Measurements from ENCODE around the gene TCERG1L. TPM values are rescaled to one million over a fixed set of nuclear protein-coding genes. Genes with fewer than 3 reads are reported as not detected.
"Not testable (repeated sequence)": the region's sequence is repeated elsewhere in the genome, so short reads cannot be mapped to it uniquely, and the experiment has no call there.

Gene TCERG1L
- total RNA-seq, 2 experiments from 2014 or later, result 0.06 TPM; not detected in 1

GRCh38 chr10:131080571-131080970, 230.9 kb downstream of the TCERG1L start:
- Histone ChIP-seq H3K4me1 (ENCODE audit: insufficient read depth, low read length) (peaks cover 33% of the 10 kb centered on the region), H3K27ac (ENCODE audit: low read depth in 1 of 2, low read length in 2 of 2) (no peak overlapping the region), H3K4me3 (ENCODE audit: low read length) (no peak overlapping the region), H3K27me3 (ENCODE audit: control insufficient read depth in 1 of 2, insufficient read depth in 2 of 2, low read length in 2 of 2) (no peaks in the 10 kb centered on the region), H3K36me3 (ENCODE audit: insufficient read depth, low read length) (no peaks in the 10 kb centered on the region), H3K9me3 (ENCODE audit: control insufficient read depth in 1 of 2, insufficient read depth in 1 of 2, low read length in 2 of 2) (peaks cover 0 to 21% of the 10 kb centered on the region in 2 experiments)
- H3K27me3 Mint-ChIP-seq, result no peaks in the 10 kb centered on the region
- H3K36me3 Mint-ChIP-seq (ENCODE audit: low read depth), result no peaks in the 10 kb centered on the region
- CTCF ChIA-PET, result no interaction called here
- H3K4me3 Mint-ChIP-seq, result no peak overlapping the region
- DNase-seq (no peak), ATAC-seq (ENCODE audit: poor library complexity) (no peak)
- peak overlapping the region; percentile 85 for H3K27ac Mint-ChIP-seq
- peaks cover 41% of the 10 kb centered on the region for H3K4me1 Mint-ChIP-seq (ENCODE audit: low read depth)
- intact Hi-C loops (cut with DNase I, micrococcal nuclease), result no loop called here
- TF ChIP-seq, protein P1, sequence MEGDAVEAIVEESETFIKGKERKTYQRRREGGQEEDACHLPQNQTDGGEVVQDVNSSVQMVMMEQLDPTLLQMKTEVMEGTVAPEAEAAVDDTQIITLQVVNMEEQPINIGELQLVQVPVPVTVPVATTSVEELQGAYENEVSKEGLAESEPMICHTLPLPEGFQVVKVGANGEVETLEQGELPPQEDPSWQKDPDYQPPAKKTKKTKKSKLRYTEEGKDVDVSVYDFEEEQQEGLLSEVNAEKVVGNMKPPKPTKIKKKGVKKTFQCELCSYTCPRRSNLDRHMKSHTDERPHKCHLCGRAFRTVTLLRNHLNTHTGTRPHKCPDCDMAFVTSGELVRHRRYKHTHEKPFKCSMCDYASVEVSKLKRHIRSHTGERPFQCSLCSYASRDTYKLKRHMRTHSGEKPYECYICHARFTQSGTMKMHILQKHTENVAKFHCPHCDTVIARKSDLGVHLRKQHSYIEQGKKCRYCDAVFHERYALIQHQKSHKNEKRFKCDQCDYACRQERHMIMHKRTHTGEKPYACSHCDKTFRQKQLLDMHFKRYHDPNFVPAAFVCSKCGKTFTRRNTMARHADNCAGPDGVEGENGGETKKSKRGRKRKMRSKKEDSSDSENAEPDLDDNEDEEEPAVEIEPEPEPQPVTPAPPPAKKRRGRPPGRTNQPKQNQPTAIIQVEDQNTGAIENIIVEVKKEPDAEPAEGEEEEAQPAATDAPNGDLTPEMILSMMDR (IDR thresholded peaks at IDR 0.05), result no peak
- POLR2A ChIA-PET, result no interaction called here
- H3K9me3 Mint-ChIP-seq, result no peaks in the 10 kb centered on the region

- DNase-seq (no peak), ATAC-seq (ENCODE audit: poor library complexity) (no peak)
- ChIA-PET CTCF (no interaction called here), POLR2A (no interaction called here)
- H3K9me3 ChIP-seq (ENCODE audit: control insufficient read depth in 1 of 2, insufficient read depth in 1 of 2, low read length in 2 of 2), result peaks cover 0 to 15% of the 10 kb centered on the region in 2 experiments
- no peaks in the 10 kb centered on the region for H3K36me3 ChIP-seq (ENCODE audit: insufficient read depth, low read length)
- no peaks in the 10 kb centered on the region for H3K27me3 Mint-ChIP-seq
- H3K4me1 Mint-ChIP-seq (ENCODE audit: low read depth), result peaks cover 33% of the 10 kb centered on the region
- no peak overlapping the region for H3K4me3 ChIP-seq (ENCODE audit: low read length)
- H3K27ac ChIP-seq (ENCODE audit: low read depth in 1 of 2, low read length in 2 of 2), result no peak overlapping the region
- TF ChIP-seq, protein P1 (IDR thresholded peaks at IDR 0.05), result no peak
- intact Hi-C loops (cut with DNase I, micrococcal nuclease), result no loop called here
- H3K36me3 Mint-ChIP-seq (ENCODE audit: low read depth), result no peaks in the 10 kb centered on the region
- H3K9me3 Mint-ChIP-seq, result no peaks in the 10 kb centered on the region
- peaks cover 27% of the 10 kb centered on the region for H3K4me1 ChIP-seq (ENCODE audit: insufficient read depth, low read length)
- no peak overlapping the region for H3K27ac Mint-ChIP-seq
- no peaks in the 10 kb centered on the region for H3K27me3 ChIP-seq (ENCODE audit: control insufficient read depth in 1 of 2, insufficient read depth in 2 of 2, low read length in 2 of 2)
- H3K4me3 Mint-ChIP-seq, result no peak overlapping the region
Measured at GRCh38 chr10:131079314-131079713, 232.2 kb downstream of the TCERG1L start.

- H3K4me1 Mint-ChIP-seq (ENCODE audit: low read depth), result peaks cover 29% of the 10 kb centered on the region
- H3K4me3 Mint-ChIP-seq; DNase-seq; CTCF ChIA-PET; ATAC-seq (ENCODE audit: poor library complexity); H3K9me3 Mint-ChIP-seq; H3K27me3 Mint-ChIP-seq; H3K27me3 ChIP-seq (ENCODE audit: control insufficient read depth in 1 of 2, insufficient read depth in 2 of 2, low read length in 2 of 2); H3K4me3 ChIP-seq (ENCODE audit: low read length); H3K27ac Mint-ChIP-seq; POLR2A ChIA-PET; H3K27ac ChIP-seq (ENCODE audit: low read depth in 1 of 2, low read length in 2 of 2); H3K36me3 ChIP-seq (ENCODE audit: insufficient read depth, low read length); H3K36me3 Mint-ChIP-seq (ENCODE audit: low read depth); intact Hi-C loops (cut with DNase I, micrococcal nuclease): not testable (repeated sequence)
- H3K4me1 ChIP-seq (ENCODE audit: insufficient read depth, low read length), result peaks cover 23% of the 10 kb centered on the region
- H3K9me3 ChIP-seq (ENCODE audit: control insufficient read depth in 1 of 2, insufficient read depth in 1 of 2, low read length in 2 of 2), result peaks cover 0 to 13% of the 10 kb centered on the region in 2 experiments
Measured at GRCh38 chr10:131078882-131079280, 232.6 kb downstream of the TCERG1L start.

DNA sequence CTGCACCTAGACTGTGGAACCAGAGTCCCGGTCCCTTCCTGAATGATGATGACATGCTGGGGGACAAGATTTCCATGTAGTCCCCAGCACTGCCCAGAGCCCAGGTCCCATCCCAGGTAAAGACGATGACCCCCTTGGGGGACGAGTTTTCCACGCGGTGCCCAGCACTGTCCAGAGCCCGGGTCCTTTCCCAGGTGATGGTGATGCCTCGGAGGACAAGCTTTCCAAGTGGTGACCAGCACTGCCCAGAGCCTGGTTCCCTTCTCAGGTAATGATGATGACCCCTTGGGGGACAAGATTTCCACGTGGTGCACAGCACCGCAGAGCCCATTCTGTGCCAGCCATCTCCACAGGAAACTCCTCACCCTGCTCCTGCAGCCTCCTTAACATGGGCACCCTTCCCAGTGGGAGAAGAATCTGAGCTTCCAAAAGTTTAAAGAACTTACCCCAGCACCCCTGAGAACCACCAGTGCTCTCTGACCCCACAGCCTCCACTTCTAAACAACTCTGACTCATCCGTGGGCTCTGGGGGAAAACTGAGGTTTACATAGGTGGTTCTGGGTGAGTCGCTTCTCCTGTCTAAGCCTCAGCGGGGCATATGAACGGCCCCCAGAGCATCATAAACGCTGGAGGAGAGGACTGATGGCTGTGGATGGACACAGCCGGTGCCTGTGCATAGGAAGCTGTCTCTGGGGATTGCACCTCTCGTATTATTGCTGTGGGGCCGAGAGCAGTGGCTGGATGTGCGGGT, 233.2 kb downstream of the TCERG1L start:
- H3K4me1 ChIP-seq (ENCODE audit: insufficient read depth, low read length), result peaks cover 19% of the 10 kb centered on the region

More for the DNA sequence above, 233.2 kb downstream of the TCERG1L start:
- no peaks in the 10 kb centered on the region for H3K9me3 Mint-ChIP-seq
- peaks cover 0 to 18% of the 10 kb centered on the region in 2 experiments for H3K9me3 ChIP-seq (ENCODE audit: control insufficient read depth in 1 of 2, insufficient read depth in 1 of 2, low read length in 2 of 2)
- no peak overlapping the region for H3K4me3 ChIP-seq (ENCODE audit: low read length)
- intact Hi-C loops (cut with DNase I, micrococcal nuclease), result no loop called here
- H3K27me3 ChIP-seq (ENCODE audit: control insufficient read depth in 1 of 2, insufficient read depth in 2 of 2, low read length in 2 of 2), result no peaks in the 10 kb centered on the region
- DNase-seq (no peak), ATAC-seq (ENCODE audit: poor library complexity) (no peak)
- H3K27ac ChIP-seq (ENCODE audit: low read depth in 1 of 2, low read length in 2 of 2), result no peak overlapping the region
- TF ChIP-seq, protein P1 (IDR thresholded peaks at IDR 0.05), result no peak
- H3K36me3 Mint-ChIP-seq (ENCODE audit: low read depth), result no peaks in the 10 kb centered on the region
- no peaks in the 10 kb centered on the region for H3K36me3 ChIP-seq (ENCODE audit: insufficient read depth, low read length)
- peaks cover 24% of the 10 kb centered on the region for H3K4me1 Mint-ChIP-seq (ENCODE audit: low read depth)
- POLR2A ChIA-PET, result no interaction called here
- H3K4me3 Mint-ChIP-seq, result no peak overlapping the region
- no peak overlapping the region for H3K27ac Mint-ChIP-seq
- CTCF ChIA-PET, result no interaction called here
- H3K27me3 Mint-ChIP-seq, result no peaks in the 10 kb centered on the region

Measured in CD4-positive, alpha-beta T cell (primary cell).